Cardiac septum (tissue), 1 donor: ENCODE data around the gene LMX1B. TPM values are rescaled to one million over a fixed set of nuclear protein-coding genes. Genes with fewer than 3 reads are reported as not detected.

Experiments used
- DNase-seq: peaks from one replicate; pipeline ENCODE4 v3.0.0-alpha.2; 2020; ENCODE audit warnings: low spot score
- intact Hi-C: fragments of 100-400 bp; cut with DNase I; formaldehyde crosslinking; loops from one replicate; pipeline ENCODE4 v1.14.0; 2022
- total RNA-seq: library from RNA; stranded (reverse); fragmentation: NEBNext Ultra II Directional; extraction: Animal tissue kit (Norgen Biotek cat#: 25700); gene quantifications from one replicate; pipeline ENCODE4 v1.2.1, GENCODE V29; 2021
- donor health status: DM: no; HTN: no; CAD: no.

Gene LMX1B
- total RNA-seq, 1 donor from 2014 or later, result 0.62 TPM

DNA sequence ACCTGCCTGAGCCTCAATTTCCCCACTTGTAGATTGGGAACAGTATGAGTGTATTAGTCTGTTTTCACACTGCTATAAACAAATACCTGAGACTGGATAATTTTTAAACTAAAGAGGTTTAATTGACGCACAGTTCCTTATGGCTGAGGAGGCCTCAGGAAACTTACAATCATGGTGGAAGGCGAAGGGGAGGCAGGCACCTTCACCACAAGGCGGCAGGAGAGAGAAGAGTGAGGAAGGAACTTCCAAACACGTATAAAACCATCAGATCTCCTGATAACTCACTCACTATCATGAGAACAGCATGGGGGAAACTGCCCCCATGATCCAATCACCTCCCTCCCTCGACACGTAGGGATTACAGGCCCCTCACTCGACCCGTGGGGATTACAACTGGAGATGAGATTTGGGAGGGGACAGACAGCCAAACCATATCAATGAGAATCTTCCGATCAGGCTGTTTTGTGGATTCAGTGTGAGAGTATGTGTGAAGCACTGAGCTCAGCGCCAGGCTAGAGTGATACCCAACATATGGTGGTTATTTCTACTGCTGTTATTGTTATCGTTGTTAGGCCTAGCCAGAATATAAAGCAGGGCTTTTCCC, 14.6 kb upstream of the LMX1B start:
- no peak for DNase-seq
- intact Hi-C loops, result no loop called here

GRCh38 chr9:126604059-126605055, 9.4 kb upstream of the LMX1B start:
- intact Hi-C loops, result no loop called here
- no peak for DNase-seq

DNA sequence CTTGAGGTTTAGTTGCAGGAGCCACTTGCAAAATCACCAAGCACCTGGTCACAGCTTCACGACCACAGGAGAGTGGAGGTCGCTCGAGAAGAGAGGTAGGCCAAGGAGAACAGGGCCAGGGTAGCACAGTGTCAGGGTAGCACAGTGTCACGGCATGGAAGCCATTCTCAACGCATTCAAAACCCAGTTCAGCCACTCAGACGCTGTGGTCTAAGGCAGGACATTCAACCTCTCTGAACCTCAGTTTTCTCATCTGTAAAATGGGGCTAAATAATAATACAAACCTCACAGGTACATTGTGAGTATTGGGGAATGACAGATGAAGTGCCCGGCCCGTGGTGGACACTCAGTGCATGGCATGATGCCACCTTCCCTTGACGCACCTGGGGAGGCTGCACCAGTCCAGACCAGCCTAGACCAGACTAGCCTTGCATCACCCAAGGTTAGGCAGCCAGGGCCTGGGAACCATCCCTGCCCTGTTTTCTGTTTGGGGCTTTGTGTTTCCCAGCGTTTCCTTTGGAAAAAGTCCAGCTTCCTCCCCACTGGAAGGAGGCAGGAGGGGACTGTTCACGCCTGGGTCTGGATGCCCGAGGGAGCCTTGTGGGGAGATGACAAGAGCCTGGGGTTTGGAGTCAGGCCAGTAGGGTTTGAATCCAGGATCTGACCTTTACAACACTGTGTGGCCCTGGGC, 7.8 kb upstream of the LMX1B start:
- intact Hi-C loops, result no loop called here
- DNase-seq, result no peak

GRCh38 chr9:126606483-126606870, 7.3 kb upstream of the LMX1B start:
- DNase-seq, result no peak
- intact Hi-C loops, result no loop called here

DNA sequence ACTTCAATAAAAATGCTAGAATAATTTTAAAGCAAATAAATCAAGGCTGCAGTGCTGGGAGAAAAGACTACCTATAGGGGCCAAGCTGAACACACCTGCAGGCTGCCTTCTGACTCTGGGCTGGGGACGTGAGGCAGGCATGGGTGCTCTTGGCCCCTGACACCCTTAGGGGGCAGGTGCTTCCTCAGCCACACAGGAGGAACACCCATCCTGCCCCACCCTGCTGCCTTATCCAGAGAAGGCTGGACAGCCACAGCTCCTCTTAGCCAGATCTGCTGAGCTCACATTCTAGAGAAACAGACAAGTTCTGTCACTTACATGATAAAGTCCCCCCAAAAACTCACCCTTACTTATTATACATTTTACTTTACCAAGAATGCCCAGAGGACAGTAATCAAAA, 6.6 kb upstream of the LMX1B start:
- intact Hi-C loops, result no loop called here
- no peak for DNase-seq

- intact Hi-C loops, result no loop called here
- no peak for DNase-seq
Observed at GRCh38 chr9:126607731-126608130, 6.0 kb upstream of the LMX1B start.

DNA sequence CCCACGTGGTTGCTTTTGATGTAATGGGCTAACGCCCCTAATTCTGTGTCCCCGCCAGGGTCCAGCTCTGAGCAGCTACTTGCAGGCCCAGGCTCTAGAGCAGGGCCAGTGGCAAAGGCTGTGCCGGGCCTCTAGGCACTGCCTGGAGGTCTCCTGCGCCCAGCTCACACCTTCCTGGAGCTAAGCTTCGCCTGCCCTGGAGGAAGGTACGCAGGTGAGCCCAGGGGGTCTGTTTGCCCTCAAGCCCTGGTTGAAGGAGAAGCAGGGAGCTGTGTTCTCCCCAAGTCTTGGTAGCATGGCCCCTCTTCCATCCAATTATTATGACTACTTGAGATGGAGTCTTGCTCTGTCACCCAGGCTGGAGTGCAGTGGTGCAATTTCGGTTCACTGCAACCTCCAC, 5.2 kb upstream of the LMX1B start:
- DNase-seq, result no peak
- intact Hi-C loops, result no loop called here

GRCh38 chr9:126609191-126609590, 4.5 kb upstream of the LMX1B start:
- intact Hi-C loops, result no loop called here
- no peak for DNase-seq

DNA sequence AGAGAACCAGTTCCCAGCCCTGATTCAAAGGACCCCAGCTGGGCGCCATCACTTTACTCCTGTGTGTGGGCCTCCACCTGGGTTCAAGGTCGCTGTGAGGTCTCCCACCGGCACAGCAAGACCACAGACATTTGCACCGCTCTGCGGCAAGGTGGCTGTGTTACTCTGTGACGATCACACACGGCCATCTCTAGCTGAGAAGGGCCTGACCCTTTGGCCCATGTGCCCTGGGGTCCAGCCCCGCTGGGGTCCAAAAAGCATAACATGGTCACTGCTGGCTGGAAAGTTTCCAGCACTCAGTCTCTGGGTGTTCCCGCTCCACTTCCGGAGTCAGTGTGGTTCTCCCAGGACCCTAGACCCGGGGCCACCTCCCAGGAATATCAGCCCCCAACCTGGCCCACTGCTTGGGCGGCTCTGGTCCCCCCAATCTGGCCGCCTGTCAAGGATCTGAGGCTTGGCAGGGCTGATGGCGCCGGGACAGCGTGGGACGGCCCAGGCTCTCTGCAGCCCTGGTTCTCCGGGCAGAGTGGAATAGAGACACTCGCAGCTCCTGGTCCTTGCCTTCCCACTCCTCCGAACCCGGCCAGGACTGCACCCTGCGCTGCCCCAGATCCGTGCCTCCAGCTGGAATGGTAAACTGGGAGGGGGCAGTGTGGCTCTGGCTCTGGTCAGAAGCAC, 3.9 kb upstream of the LMX1B start:
- intact Hi-C loops, result loop anchor here (2.0 kb wide), 2 partner anchors 81 to 173 kb away; no protein-coding TSS in a partner anchor
- DNase-seq, result no peak

GRCh38 chr9:126611193-126611591, 2.5 kb upstream of the LMX1B start:
- no peak for DNase-seq

DNA sequence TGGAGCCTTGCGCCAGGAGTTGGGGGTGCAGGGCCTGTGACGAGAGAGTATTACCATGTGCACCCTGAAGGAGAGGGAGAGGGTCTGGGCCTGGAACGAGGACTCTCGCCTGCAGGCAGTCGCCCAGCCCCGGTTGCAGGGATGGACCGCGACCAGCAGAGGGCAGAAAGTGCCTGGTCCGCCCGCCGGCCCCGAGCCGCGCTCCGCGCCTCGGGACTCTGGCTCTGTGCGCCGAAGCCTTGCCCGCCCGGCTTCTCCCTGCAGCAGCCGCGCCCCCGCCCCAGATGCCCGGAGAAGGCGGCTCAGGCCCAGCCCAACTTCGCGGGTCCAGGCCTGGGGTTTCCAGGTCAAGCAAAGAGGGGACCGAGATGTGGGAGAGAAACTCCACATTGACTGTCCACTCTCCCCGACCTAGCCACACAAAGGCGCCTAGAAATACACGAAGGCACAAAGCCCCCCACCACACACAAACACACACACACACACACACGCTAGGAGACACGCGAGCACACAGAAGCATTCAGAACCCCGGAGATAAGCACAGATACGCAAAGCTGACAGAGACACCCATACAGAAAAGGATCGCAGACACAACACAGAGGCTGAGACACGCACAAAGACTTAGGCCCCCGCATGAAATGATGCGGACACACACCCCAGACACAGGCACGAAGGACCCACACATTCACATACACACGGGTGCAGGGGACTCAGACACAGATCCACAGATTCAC, 2.0 kb upstream of the LMX1B start:
- peak; percentile 83 for DNase-seq
- intact Hi-C loops, result loop anchor here (2.0 kb wide), 2 partner anchors 79 to 171 kb away; no protein-coding TSS in a partner anchor

More at GRCh38 chr9:126611193-126611591, 2.5 kb upstream of the LMX1B start:
- intact Hi-C loops, result loop anchor here (2.0 kb wide), 2 partner anchors 80 to 172 kb away; no protein-coding TSS in a partner anchor

- no peak for DNase-seq
- intact Hi-C loops, result no loop called here
Observed at GRCh38 chr9:126612326-126612812, 1.4 kb upstream of the LMX1B start.

GRCh38 chr9:126612813-126613641, 701 bp upstream of the LMX1B start:
- DNase-seq, result no peak
- intact Hi-C loops, result no loop called here

DNA sequence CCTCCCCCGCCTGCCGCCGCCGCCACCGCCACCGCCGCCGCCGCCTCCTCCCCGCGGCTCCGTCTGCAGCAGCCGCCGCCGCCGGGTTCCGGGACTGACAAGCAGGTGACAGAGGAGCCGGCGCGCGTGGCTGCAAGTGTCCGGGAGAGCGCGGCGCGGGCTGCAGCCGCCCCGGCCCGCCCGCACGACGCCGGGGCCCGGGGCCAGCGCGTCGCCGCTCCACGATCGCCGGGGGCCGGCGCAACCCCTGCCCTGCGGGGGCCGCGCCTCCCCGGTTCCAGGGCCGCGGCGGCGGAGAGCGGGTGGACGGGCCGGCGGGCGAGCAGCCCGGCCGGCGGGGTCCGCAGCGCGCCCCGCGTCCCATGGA, 343 bp downstream of the LMX1B start:
- no peak for DNase-seq
- intact Hi-C loops, result no loop called here

DNA sequence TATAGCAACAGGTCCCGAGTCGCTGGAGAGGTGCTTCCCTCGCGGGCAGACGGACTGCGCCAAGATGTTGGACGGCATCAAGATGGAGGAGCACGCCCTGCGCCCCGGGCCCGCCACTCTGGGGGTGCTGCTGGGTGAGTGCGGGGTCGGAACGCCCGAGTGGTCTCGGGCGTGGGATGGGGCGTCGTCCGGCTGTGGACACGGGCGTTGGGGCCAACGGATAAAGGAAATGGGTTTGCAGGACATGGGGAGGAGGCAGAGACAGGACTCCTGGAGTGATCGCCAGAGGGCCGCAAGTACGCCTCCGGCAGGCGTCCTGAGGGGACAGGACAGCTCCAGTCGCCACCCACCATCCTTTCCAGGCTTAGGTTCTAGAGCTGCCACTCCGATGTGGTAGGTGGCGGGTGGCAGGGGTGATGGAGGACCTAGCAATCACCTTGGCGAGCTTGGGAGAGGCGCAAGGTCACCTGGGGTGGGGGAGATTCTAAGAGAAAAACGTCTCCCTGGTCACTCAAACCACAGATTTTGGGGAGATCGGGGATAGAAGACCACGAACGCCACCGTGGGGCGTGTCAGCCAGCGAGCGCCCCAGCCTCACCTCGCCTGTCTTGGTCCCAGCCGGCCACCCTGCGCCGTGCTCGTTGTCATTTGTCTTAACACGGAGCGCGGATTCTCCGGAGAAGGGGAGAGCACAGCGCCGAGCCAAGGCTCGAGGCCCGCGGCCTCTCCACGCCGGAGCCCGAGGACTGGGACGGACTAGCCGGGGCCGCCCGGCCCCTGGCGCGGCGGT, 922 bp downstream of the LMX1B start:
- intact Hi-C loops, result no loop called here
- no peak for DNase-seq

DNA sequence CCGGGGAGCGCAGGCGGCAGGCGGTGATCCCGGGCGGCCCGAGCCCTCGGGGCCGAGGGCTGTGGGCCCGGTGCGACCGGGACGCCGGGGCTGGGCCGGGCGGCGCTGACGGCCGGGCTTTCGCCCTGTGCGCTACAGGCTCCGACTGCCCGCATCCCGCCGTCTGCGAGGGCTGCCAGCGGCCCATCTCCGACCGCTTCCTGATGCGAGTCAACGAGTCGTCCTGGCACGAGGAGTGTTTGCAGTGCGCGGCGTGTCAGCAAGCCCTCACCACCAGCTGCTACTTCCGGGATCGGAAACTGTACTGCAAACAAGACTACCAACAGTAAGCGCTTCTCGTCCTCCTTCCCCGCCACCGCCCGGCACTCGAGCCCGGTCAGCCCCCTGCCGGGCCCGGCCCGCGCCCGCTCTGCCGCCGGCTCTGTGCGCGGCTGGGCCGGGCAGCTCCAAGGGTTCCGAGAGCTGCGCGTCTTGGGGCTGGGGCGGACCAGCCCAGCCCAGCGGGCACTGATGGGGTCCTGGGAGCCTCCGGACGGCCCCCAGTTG, 1.6 kb downstream of the LMX1B start:
- no peak for DNase-seq
- intact Hi-C loops, result no loop called here
